Kidney (tissue), 14 donors: Measurements from ENCODE around the gene IL36B. TPM values are rescaled to one million over a fixed set of nuclear protein-coding genes. Genes with fewer than 3 reads are reported as not detected.
"Not testable (repeated sequence)": the region's sequence is repeated elsewhere in the genome, so short reads cannot be mapped to it uniquely, and the experiment has no call there.

Experiments used
- DNase-seq, 5 donors: peaks; one replicate each; pipeline ENCODE4 v3.0.0-alpha.2; 2013 to 2020
- FAIRE-seq: peaks from 2 replicates; lab custom pipeline; 2012; peaks lifted over from hg19 to GRCh38; lab: Jason Lieb, UNC
- H3K27ac ChIP-seq, 2 donors: one replicate each; pipeline ENCODE4 v1.7.0; 2013; ENCODE audit warnings: low read depth in 2 of 2, low read length in 2 of 2, inconsistent platforms in 1 of 2
- H3K27me3 ChIP-seq: one replicate; pipeline ENCODE4 v1.7.1; 2013; ENCODE audit warnings: low read length, inconsistent platforms; ENCODE audit not compliant: control insufficient read depth, insufficient read depth
- H3K36me3 ChIP-seq, 3 donors: one replicate each; pipeline versions ENCODE4 v1.7.0 to v1.7.1; 2013; ENCODE audit warnings: low read length in 3 of 3, control low read depth in 1 of 3, inconsistent platforms in 1 of 3; ENCODE audit not compliant: insufficient read depth in 3 of 3, control insufficient read depth in 2 of 3
- H3K4me1 ChIP-seq, 3 donors: one replicate each; pipeline versions ENCODE4 v1.7.0 to v1.7.1; 2013; ENCODE audit warnings: low read length in 3 of 3, inconsistent platforms in 1 of 3, low read depth in 1 of 3; ENCODE audit not compliant: control insufficient read depth in 2 of 3, insufficient read depth in 2 of 3
- H3K4me3 ChIP-seq, 3 donors: one replicate each; pipeline versions ENCODE4 v1.7.0 to v1.8.1; 2013; ENCODE audit warnings: low read length in 3 of 3, control low read depth in 1 of 3, inconsistent platforms in 1 of 3
- H3K9ac ChIP-seq, 3 donors: one replicate each; pipeline versions ENCODE4 v1.7.0 to v1.7.1; 2013; ENCODE audit warnings: low read length in 3 of 3, control low read depth in 1 of 3, inconsistent platforms in 1 of 3
- H3K9me3 ChIP-seq, 3 donors: one replicate each; pipeline versions ENCODE4 v1.7.0 to v1.7.1; 2013; ENCODE audit warnings: low read length in 3 of 3, control low read depth in 1 of 3, inconsistent platforms in 1 of 3; ENCODE audit not compliant: control insufficient read depth in 2 of 3, insufficient read depth in 1 of 3
- intact Hi-C: fragments of 100-400 bp; cut with DNase I; formaldehyde crosslinking; loops from one replicate; pipeline ENCODE4 v1.11.1; 2022
- polyA plus RNA-seq: library from polyadenylated mRNA; stranded (reverse); fragments of 350-450 nt; fragmentation: Illumina TruSeq; extraction: RNeasy Lipid Tissue Mini Kit (QIAGEN cat#74804); gene quantifications from one replicate; pipeline ENCODE4 v1.2.3, GENCODE V29; 2014; ENCODE audit warnings: low read depth, low replicate concordance; ENCODE audit not compliant: insufficient read depth
- total RNA-seq: library from RNA; stranded (reverse); fragmentation: NEBNext Ultra II Directional; extraction: Animal tissue kit (Norgen Biotek cat#: 25700); gene quantifications from one replicate; pipeline ENCODE4 v1.2.1, GENCODE V29; 2021
- TF ChIP-seq, protein P1 (sequence below): IDR thresholded peaks from 3 replicates; pipeline ENCODE4 v1.5.1; 2012; ENCODE audit warnings: mild to moderate bottlenecking, moderate library complexity, borderline replicate concordance; ENCODE audit not compliant: insufficient read depth; ENCODE audit errors: extremely low read depth
- donor health status: control.
- donor health status: control.
- donor health status: control.
- donor health status: control.
- donor health status: control.
- donor health status: DM: yes; HTN: yes; CAD: no.
- donor health status: Normal renal cell carcinoma (clear cell type).

Gene IL36B
- total and polyA plus RNA-seq, 2 donors from 2014 or later = not detected

DNA sequence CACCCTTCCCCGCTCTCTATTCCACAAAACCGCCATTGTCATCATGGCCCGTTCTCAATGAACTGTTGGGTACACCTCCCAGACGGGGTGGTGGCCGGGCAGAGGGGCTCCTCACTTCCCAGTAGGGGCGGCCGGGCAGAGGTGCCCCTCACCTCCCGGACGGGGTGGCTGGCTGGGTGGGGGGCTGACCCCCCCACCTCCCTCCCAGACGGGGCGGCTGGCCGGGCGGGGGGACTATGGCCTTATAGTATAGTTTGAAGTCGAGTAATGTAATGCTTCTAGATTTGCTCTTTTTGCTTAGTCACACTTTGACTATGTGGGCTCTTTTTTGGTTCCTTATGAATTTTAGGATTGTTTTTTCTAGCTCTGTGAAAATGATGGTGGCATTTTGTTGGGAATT is 43.6 kb upstream of the IL36B start:
- H3K9ac ChIP-seq, H3K4me3 ChIP-seq, H3K27me3 ChIP-seq, H3K4me1 ChIP-seq, DNase-seq, H3K9me3 ChIP-seq, FAIRE-seq, H3K36me3 ChIP-seq, H3K27ac ChIP-seq, intact Hi-C loops: not testable (repeated sequence)

- intact Hi-C loops = no loop called here
- TF ChIP-seq, protein P1, sequence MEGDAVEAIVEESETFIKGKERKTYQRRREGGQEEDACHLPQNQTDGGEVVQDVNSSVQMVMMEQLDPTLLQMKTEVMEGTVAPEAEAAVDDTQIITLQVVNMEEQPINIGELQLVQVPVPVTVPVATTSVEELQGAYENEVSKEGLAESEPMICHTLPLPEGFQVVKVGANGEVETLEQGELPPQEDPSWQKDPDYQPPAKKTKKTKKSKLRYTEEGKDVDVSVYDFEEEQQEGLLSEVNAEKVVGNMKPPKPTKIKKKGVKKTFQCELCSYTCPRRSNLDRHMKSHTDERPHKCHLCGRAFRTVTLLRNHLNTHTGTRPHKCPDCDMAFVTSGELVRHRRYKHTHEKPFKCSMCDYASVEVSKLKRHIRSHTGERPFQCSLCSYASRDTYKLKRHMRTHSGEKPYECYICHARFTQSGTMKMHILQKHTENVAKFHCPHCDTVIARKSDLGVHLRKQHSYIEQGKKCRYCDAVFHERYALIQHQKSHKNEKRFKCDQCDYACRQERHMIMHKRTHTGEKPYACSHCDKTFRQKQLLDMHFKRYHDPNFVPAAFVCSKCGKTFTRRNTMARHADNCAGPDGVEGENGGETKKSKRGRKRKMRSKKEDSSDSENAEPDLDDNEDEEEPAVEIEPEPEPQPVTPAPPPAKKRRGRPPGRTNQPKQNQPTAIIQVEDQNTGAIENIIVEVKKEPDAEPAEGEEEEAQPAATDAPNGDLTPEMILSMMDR = no peak
- Histone ChIP-seq H3K4me3 (no peak overlapping the region), H3K27ac (no peak overlapping the region), H3K36me3 (no peaks in the 10 kb centered on the region), H3K4me1 (no peaks in the 10 kb centered on the region), H3K27me3 (no peaks in the 10 kb centered on the region), H3K9ac (no peak overlapping the region), H3K9me3 (no peaks in the 10 kb centered on the region)
- no peak for DNase-seq
- no peak for FAIRE-seq
Observed at GRCh38 chr2:113093613-113093977, 40.9 kb upstream of the IL36B start.

GRCh38 chr2:113092864-113093612 is 40.4 kb upstream of the IL36B start:
- no peak overlapping the region for H3K9ac ChIP-seq

DNA sequence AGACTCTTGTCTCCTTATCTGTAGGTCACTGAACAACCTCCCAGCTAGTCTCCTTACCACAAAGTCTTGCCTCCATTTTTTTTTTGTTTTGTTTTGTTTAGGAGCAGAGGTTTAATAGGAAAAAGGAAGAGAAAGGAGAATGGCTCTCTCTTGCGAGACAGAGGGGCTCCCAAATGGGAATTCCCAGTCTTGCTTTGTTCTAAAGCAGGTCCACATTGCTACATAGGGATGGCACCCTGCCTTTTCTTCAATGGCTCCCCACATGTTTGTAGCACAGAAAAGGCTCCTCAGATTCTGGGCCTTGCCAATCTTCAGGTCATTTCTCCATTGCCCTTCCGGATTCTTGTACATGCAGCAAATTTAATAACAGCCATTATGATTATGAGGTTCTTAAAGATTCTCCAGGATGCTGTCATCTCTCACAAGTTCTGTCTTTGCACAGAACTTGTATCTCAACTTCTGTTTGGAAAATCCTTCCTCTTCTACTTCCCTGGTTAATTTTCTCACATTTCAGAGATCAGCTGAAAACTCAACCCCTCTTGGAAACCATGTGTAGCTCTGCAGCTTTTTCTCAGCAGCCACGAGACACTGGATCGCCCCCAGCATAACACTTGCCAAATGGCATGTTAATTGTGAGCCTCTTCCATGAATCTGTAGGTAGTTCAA is 38.7 kb upstream of the IL36B start:
- Histone ChIP-seq H3K27me3 (no peaks in the 10 kb centered on the region), H3K9ac (no peak overlapping the region), H3K4me3 (no peak overlapping the region), H3K27ac (no peak overlapping the region), H3K4me1 (no peaks in the 10 kb centered on the region), H3K36me3 (no peaks in the 10 kb centered on the region), H3K9me3 (no peaks in the 10 kb centered on the region)
- TF ChIP-seq, protein P1 = no peak
- intact Hi-C loops = no loop called here
- FAIRE-seq = no peak
- DNase-seq = no peak

More at GRCh38 chr2:113092864-113093612, 40.4 kb upstream of the IL36B start:
- DNase-seq (no peak), FAIRE-seq (no peak)
- intact Hi-C loops = no loop called here
- Histone ChIP-seq H3K4me3 (no peak overlapping the region), H3K9me3 (no peaks in the 10 kb centered on the region), H3K27ac (no peak overlapping the region), H3K27me3 (no peaks in the 10 kb centered on the region), H3K4me1 (no peaks in the 10 kb centered on the region), H3K36me3 (no peaks in the 10 kb centered on the region)
- TF ChIP-seq, protein P1 = no peak
